ENCODE measurements around the gene LSM10.

Gene LSM10

GRCh38 chr1:36359383-36359782 lies 38.3 kb downstream of the LSM10 start:
- Histone ChIP-seq H3K27ac (ENCODE audit: low read length) (no peak overlapping the region), H3K4me3 (ENCODE audit: low read depth in 1 of 2, low read length in 2 of 2) (no peak overlapping the region), H4K20me1 (ENCODE audit: insufficient read depth, low read length) (peaks cover 3% of the 10 kb centered on the region; the same call in 1 of the 2 replicates), H3K27me3 (ENCODE audit: insufficient read depth, low read length, poor library complexity) (no peaks in the 10 kb centered on the region), H3K9me3 (ENCODE audit: insufficient read depth, low read length, severe bottlenecking) (no peaks in the 10 kb centered on the region), H2AFZ (ENCODE audit: low read depth, low read length) (no peak overlapping the region), H3K4me2 (ENCODE audit: insufficient read depth, low read length) (no peak overlapping the region), H3K9ac (ENCODE audit: low read depth, low read length) (no peak overlapping the region), H3K79me2 (ENCODE audit: insufficient read depth, low read length) (no peaks in the 10 kb centered on the region), H3K4me1 (ENCODE audit: insufficient read depth, low read length) (no peaks in the 10 kb centered on the region), H3K36me3 (ENCODE audit: insufficient read depth, low read length) (peaks cover 61% of the 10 kb centered on the region)
- ATAC-seq (ENCODE audit: insufficient read depth, low read depth) (no peak), DNase-seq (no peak)
- no peak for TF ChIP-seq CTCF (IDR thresholded peaks at IDR 0.05; ENCODE audit: borderline replicate concordance, extremely low read depth, low read length, poor library complexity, severe bottlenecking)

GRCh38 chr1:36358514-36359084 lies 39.1 kb downstream of the LSM10 start:
- no peak for ATAC-seq (ENCODE audit: insufficient read depth, low read depth)

GRCh38 chr1:36355811-36356210 lies 41.9 kb downstream of the LSM10 start:
- Histone ChIP-seq H3K4me1 (ENCODE audit: insufficient read depth, low read length) (no peaks in the 10 kb centered on the region), H3K9me3 (ENCODE audit: insufficient read depth, low read length, severe bottlenecking) (no peaks in the 10 kb centered on the region), H3K27me3 (ENCODE audit: insufficient read depth, low read length, poor library complexity) (no peaks in the 10 kb centered on the region), H3K27ac (ENCODE audit: low read length) (no peak overlapping the region), H3K4me2 (ENCODE audit: insufficient read depth, low read length) (no peak overlapping the region), H3K36me3 (ENCODE audit: insufficient read depth, low read length) (peaks cover 67% of the 10 kb centered on the region), H3K9ac (ENCODE audit: low read depth, low read length) (no peak overlapping the region), H3K79me2 (ENCODE audit: insufficient read depth, low read length) (no peaks in the 10 kb centered on the region), H4K20me1 (ENCODE audit: insufficient read depth, low read length) (peaks cover 3% of the 10 kb centered on the region; the same call in 1 of the 2 replicates), H2AFZ (ENCODE audit: low read depth, low read length) (no peak overlapping the region), H3K4me3 (ENCODE audit: low read depth in 1 of 2, low read length in 2 of 2) (no peak overlapping the region)
- TF ChIP-seq CTCF (IDR thresholded peaks at IDR 0.05; ENCODE audit: borderline replicate concordance, extremely low read depth, low read length, poor library complexity, severe bottlenecking): no peak
- TF ChIP-seq EZH2 (IDR thresholded peaks at IDR 0.05; ENCODE audit: borderline replicate concordance, low read depth, low read length, severe bottlenecking): no peak
- DNase-seq (no peak), ATAC-seq (ENCODE audit: insufficient read depth, low read depth) (no peak)

More at GRCh38 chr1:36358514-36359084, 39.1 kb downstream of the LSM10 start:
- H3K9ac ChIP-seq (ENCODE audit: low read depth, low read length): no peak overlapping the region
- H3K79me2 ChIP-seq (ENCODE audit: insufficient read depth, low read length): no peaks in the 10 kb centered on the region
- peaks cover 65% of the 10 kb centered on the region for H3K36me3 ChIP-seq (ENCODE audit: insufficient read depth, low read length)
- H3K4me3 ChIP-seq (ENCODE audit: low read depth in 1 of 2, low read length in 2 of 2): no peak overlapping the region
- no peaks in the 10 kb centered on the region for H3K27me3 ChIP-seq (ENCODE audit: insufficient read depth, low read length, poor library complexity)
- H4K20me1 ChIP-seq (ENCODE audit: insufficient read depth, low read length): peaks cover 3% of the 10 kb centered on the region; the same call in 1 of the 2 replicates
- H3K9me3 ChIP-seq (ENCODE audit: insufficient read depth, low read length, severe bottlenecking): no peaks in the 10 kb centered on the region
- TF ChIP-seq EZH2 (IDR thresholded peaks at IDR 0.05; ENCODE audit: borderline replicate concordance, low read depth, low read length, severe bottlenecking): no peak
- TF ChIP-seq CTCF (IDR thresholded peaks at IDR 0.05; ENCODE audit: borderline replicate concordance, extremely low read depth, low read length, poor library complexity, severe bottlenecking): no peak
- no peak overlapping the region for H2AFZ ChIP-seq (ENCODE audit: low read depth, low read length)
- no peak for DNase-seq
- H3K27ac ChIP-seq (ENCODE audit: low read length): no peak overlapping the region
- no peak overlapping the region for H3K4me2 ChIP-seq (ENCODE audit: insufficient read depth, low read length)
- no peaks in the 10 kb centered on the region for H3K4me1 ChIP-seq (ENCODE audit: insufficient read depth, low read length)
